GM21619 (cell line): ENCODE results near the gene IGSF9.

Experiments
- ATAC-seq: cut with Tn5 transposase; IDR thresholded peaks from one replicate; pipeline ENCODE4 v1.9.1; 2021; ENCODE audit not compliant: unreplicated experiment

Gene IGSF9

DNA sequence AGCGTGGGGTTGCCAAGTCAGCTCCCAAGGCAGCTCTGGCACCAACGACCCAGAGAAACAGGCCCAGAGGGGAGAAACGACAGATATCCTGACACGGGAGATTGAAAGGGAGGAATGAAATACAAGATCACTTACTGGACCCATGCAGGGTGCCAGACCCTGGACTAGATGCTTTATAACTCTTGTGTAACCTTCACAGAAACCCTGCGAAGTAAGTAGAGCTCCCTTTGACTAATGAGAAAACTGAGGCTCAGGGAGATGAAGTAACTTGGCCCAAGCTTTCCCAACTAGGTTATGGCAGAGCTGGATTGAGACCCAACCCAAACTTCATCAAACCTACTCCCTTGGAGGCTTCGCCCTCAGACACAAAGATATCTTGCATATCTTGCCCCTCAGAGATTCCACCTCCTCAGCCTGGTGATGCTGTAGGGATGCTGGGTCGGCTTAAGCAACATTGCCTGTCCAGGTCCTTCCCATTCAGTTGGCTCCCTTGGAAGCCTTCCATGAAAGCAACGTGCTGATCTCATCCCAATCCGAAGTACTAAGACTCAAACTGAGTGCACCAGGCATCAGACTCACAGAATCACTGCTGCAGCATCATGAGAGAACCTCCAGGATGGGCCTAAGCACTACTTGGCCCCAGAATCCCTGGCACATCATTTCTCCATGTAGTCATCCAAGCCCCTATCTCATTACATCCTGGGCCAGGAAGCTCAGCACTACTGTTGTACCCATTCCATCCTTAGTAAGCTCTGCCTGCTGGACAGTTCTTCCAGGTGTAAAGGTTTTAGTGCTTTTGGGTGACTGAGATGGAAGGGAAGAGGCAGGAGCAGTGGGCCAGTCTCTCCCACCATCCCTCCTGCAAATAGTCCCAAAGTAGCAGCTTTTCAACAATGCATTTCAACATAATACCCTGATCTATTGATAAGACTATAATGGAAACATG, 1.1 kb upstream of the IGSF9 start:
- ATAC-seq: no peak

GRCh38 chr1:159944623-159945455, 574 bp downstream of the IGSF9 start:
- no peak for ATAC-seq

GRCh38 chr1:159943908-159944622, 1.3 kb downstream of the IGSF9 start:
- no peak for ATAC-seq

DNA sequence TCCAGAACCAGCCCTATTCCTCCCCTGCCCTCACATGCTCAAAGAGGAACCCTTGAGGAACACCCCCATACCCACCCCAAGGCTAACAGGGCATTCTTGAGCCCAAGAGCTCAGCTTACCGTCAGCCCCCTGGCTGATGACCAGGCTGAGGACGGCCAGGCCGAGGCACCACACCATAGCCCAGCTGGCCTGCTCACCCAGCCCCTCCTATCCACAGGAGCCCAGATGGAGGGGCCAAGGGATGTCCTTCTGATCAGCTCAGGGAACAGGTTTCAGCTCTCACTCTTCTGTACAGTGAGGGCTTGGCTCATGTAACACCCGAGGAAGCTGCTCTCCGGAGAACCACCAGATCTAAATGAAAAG, 2.2 kb downstream of the IGSF9 start:
- ATAC-seq: no peak

DNA sequence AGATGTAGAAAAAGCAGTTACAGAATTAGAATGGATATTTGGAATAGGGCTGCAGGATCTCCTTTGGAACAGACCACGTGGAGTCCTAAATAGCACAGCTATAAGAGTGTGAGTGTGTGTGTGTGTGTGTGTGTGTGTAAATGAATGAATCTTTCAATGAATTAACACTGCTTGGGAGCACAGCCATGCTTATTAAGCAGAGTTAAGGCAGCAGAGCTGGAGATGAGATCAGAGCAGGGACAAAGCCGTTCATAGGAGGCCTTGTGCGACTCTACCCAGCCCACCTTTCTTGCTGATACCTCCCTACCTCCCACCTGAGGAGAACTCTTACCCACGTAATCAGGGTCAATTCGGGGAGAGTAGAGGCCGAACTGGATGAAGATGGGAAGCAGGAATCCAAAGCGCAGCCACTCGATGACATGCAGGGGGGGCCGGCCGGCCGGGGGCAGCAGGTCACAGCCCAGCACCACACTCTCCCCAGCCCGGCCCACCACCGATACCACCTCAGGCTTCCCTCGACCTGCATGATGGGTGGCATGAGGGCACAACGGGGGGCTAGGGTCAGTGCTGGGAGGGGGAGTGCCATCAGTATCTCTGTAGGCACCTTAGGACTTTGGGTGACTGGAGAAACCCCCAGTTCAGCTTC, 2.7 kb downstream of the IGSF9 start:
- ATAC-seq: no peak

GRCh38 chr1:159941591-159942560, 3.5 kb downstream of the IGSF9 start:
- no peak for ATAC-seq

GRCh38 chr1:159941141-159941540, 4.3 kb downstream of the IGSF9 start:
- no peak for ATAC-seq

- ATAC-seq: no peak
Measured at GRCh38 chr1:159940006-159940620, 5.3 kb downstream of the IGSF9 start.

- ATAC-seq: no peak
Measured at GRCh38 chr1:159939678-159940002, 5.8 kb downstream of the IGSF9 start.

DNA sequence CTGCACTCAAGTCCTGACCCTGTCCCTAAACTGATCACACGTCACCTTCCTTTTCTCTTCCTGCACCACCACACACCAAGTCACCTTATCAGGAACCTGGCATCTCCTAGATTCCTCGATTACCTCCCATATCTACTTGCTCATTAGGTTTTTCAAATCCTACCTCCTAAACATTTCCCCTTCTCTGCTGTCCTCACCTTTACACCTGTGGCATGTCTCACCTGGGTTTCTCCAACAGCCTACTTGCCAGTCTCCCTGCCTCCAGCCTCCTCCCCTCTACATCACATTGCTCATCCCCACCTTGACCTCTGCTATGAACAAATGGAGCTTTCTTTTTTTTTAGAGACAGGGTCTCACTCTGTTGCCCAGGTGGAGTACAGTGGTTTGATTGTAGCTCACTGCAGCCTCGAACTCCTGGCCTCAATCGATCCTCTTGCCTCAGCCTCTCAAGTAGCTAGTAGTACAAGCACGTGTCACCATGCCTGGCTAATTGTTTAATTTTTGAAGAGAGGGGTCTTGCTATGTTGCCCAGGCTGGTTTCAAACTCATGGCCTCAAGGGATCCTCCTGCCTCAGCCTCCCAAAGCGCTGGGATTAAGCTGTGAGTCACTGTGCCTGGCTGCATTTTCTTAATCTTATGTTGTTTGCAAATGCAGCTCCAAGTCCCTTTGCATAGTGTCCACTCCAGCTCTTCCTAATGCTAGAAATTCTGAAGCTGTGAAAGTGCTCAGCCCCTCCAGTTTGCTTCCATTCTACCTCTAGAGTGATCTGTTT, 6.3 kb downstream of the IGSF9 start:
- no peak for ATAC-seq

DNA sequence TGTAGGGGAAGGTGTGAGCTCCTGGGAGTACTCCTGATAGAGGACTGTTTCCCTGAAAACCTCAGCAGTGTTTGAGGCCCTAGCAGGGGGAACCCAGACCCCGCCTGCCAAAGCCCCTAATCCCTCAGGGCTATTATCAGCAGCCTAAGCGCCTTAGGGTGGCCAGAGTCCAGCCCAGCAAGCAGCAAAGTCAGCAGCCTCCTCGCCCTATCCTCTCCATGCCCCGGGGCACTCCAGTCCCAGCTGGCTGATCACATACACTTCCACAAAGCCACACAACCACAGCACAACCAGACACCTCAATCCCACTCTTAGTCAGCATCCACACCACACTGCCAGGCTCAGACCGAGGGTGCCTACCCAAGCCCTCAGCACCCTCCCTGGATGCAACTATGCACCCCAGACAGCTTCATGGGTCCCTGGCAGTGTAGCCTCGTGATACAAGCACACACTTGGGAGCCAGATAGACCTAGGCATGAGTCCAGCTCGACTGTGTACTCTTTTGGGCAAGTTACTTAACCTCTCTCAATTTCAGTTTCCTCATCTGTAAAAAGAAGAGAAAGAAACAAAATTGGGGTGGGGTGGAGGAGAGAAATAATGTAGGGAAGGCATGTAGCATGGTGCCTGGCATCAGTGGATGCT, 7.1 kb downstream of the IGSF9 start:
- no peak for ATAC-seq

GRCh38 chr1:159937054-159937750, 8.2 kb downstream of the IGSF9 start:
- ATAC-seq: no peak

- ATAC-seq: no peak
Measured at GRCh38 chr1:159936273-159936904, 9.0 kb downstream of the IGSF9 start.

- no peak for ATAC-seq
Measured at GRCh38 chr1:159935719-159936272, 9.6 kb downstream of the IGSF9 start.

DNA sequence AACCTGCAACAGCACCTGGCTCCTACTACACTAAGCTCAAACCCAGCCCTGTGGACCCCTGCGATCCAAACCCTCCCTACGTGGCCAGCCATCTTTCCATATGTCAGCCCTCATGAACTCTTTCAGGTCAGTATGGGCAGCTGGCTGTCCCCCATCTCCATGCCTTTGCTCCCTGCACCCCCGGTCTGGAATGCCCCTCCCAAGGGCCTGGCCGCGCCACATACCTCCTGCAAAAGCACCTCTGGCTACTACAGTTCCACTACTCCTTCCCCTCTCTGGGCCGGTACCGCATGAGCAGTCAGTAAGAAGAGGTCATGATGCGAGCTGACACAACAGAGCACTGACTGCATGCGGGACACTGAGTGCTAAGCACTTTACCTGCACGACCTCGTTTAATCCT, 10.1 kb downstream of the IGSF9 start:
- no peak for ATAC-seq

GRCh38 chr1:159934136-159935039, 11.0 kb downstream of the IGSF9 start:
- ATAC-seq: no peak
